NCI-H345 treated with DMSO at 0.1 percent for 48 hours (cell line): ENCODE results near the gene ADORA2B.
A peak's percentile ranks its signal among the peaks of the same experiment; 100 is the strongest.

Experiments used
- DNase-seq: peaks from one replicate; lab custom pipeline; 2025; ENCODE audit not compliant: unreplicated experiment; lab: John Stamatoyannopoulos, UW

ADORA2B gene

DNA sequence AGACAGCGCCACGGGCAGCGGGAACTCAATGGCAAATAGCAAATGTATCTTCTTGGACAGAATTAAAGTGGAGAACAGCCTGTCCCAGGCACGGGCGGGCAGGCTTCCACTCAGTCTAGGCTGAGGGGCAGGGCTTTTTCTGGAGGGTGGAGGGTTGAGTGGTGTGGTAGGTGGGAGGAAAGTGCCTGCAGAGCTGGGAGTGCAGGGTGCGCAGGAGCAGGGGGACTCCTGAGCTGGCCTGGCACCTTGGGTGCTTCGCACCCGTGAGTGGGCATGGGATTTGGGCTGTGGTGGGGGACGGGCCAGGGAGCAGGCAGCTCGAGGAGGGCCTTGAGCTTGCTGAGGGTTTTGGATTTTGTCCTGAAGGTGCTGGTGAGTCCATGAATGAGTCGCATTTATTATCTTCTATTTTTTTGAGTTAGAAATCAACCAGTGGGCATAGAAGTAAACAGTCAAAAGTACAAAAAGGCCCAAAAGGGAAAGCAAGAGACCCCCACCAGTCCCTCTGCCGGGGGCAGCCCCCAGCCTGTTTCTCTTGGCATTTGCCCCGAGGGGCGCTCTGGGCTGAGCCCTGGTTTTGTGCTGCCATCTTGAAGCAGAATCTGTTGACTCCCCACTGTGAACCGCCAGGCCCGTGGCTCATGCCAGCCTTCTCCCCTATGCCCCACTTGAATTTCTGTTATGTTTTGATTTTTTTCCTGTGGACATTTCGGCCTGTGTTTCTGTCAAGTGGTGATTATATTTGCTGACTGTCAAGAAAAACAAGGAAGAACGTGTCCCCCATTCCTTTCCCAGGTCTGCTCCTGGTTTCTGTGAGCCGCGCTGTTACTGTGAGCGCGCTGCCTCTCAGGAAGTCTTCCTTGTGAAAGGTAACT is 8.2 kb downstream of the ADORA2B start:
- DNase-seq: no peak

DNA sequence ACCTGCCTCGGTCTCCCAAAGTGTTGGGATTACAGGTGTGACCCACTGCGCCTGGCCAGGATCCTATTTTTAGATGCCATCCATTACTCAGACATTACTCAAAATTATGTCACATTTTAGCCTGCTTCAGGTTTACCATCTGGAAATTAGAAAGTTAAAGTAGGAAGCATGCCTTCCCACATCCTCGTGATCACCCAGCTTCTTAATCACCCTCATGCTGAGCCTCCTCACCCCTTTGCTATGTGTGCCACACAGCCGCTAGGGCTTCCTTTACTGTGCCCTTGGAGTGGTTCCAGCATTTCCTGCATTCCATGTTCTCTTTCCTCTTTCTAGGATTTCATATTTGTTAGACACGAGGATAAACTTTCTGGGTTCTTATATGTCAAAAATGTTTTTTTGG is 9.3 kb downstream of the ADORA2B start:
- no peak for DNase-seq

GRCh38 chr17:15955793-15956541 is 11.0 kb downstream of the ADORA2B start:
- DNase-seq: no peak

- no peak for DNase-seq
These were observed 12.3 kb downstream of the ADORA2B start for GRCh38 chr17:15957206-15957605.

- DNase-seq: no peak
These were observed 12.8 kb downstream of the ADORA2B start for GRCh38 chr17:15957608-15958307.

DNA sequence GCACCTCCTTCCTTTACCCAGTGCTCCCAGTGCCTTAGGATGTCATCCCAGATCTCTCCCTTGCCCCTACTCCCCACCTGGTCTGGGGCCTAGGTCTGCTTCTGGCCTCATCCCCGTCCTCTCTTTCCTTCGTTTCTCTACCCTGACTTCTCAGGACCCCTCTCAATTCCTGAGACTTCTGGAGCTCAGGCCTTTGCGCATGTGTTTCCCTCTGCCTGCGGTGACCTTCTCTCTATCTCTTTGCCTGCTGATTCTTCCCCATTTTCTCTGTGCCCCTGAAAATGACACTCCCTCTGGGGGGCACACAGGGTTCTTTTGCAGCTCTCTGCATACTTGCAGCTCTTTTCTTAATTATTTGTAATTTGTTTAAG is 13.5 kb downstream of the ADORA2B start:
- DNase-seq: no peak

DNA sequence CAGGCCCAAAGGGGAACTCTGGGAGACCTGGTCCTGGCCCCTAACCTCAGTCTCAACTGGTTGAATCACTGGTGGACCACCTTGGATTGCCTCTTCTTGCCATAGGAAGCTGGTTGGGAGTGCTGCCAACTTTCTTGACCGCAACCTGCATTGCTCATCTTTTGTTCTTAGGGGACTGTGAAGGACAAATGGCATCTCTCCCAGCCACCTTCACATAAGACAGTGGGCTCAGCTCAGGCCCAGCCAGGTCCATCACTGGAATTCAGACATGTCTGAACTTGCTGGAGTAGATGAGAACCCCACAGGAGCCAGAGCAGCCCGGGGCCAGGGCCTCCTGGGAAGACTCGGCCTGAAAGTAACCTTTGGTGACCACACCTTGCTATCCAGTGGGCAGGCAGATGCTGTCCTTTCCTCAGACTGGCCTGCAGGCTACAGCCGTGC is 18.8 kb downstream of the ADORA2B start:
- no peak for DNase-seq

GRCh38 chr17:15965528-15965927 is 20.6 kb downstream of the ADORA2B start:
- no peak for DNase-seq

DNA sequence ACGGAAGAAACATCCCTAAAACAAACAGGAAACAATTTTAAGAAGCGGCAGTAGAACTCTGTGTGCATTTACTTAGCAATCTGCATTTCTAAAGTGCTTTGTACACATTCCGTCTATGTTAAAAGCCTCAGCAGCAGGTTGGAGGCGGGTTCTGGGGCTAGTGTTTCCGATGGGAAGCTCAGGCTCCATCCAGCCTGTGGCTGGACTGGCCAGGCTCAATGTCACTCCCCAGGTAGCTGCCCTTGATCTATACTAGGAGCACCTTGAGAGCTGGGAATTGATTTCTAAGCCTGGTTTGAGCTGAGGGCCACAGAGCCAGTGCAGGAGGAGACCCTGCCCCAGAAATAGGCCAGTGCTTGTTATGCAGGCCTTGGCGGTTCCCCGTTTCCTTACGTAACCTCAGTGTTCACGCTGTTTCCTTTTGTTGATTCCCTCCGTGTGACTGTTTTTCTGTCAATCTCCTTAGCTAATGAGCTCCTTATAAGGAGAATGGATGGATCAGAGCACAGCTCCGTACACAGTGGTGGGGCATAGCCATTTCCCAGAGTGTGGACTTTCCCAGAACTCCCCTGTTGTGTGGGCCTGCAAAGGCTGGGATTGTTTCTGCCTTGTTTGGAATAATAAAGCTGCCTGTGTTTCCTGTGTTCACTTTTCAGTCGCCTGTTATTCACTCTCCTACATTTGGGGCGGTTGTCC is 21.4 kb downstream of the ADORA2B start:
- DNase-seq: peak; percentile 7

DNA sequence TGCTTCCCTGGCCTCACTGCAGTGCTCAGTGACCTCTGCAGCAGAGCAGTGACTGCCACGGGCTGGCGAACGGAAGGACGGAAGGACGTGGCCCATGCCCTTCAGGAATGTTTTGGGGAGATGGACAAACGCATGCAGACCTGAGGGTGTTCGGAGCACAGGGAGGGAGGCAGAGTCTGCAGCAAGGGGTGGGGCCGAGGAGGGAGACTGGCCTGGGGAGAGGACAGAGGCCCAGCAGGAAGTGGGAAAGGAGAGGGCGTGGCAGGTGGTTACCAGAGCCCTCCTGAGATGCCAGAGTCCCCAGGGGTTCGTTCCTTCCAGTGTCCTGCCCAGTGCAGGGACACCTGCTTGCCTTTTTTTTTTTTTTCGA is 21.9 kb downstream of the ADORA2B start:
- DNase-seq: no peak

- DNase-seq: no peak
These were observed 22.9 kb downstream of the ADORA2B start for GRCh38 chr17:15967706-15968399.

GRCh38 chr17:15969463-15969862 is 24.5 kb downstream of the ADORA2B start:
- DNase-seq: no peak

GRCh38 chr17:15970500-15970899 is 25.6 kb downstream of the ADORA2B start:
- no peak for DNase-seq

DNA sequence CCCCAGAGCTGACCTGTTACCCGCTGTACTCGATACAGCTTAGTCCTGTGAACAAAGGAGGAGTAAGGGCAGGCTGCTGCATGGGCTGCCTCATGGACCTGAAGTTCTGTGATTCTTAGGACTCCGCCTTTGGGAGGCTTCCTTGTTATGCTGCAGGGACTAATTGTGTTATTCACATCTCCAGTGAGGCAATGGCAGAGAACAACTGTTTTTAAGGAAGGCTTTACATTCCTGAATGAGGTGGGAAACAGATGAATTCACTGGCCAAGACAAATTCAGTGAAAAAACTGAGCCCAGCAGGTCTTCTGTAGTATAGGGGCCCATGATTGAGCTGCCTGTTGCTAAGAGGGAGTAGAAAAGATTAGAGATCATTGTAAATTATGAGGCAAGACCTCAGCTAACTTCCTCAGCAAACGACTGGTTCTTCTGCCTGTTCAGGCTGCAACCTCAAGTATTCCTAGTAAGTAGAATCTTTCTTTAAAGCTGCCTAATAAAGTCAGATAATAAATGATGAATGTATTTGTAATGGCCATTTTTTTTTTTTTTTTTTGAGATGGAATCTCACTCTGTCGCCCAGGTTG is 26.3 kb downstream of the ADORA2B start:
- no peak for DNase-seq

DNA sequence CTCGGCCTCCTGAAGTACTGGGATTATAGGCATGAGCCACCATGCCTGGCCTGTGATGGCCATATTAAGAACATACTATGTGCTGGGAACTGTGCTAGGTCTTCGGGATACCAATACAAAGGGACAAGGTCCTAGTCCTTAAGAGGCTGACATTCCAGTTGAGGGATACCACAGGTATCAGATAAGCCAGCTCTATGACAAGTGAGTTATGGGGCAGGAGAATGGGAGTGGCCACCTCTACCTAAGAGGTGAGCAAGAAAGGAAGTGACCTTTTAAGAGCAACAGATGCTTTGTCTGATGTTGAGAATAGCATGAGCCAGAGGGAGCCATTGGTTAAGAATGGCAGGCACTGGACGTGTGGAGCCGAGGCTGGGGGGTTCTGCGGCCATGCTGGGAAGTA is 27.0 kb downstream of the ADORA2B start:
- no peak for DNase-seq

DNA sequence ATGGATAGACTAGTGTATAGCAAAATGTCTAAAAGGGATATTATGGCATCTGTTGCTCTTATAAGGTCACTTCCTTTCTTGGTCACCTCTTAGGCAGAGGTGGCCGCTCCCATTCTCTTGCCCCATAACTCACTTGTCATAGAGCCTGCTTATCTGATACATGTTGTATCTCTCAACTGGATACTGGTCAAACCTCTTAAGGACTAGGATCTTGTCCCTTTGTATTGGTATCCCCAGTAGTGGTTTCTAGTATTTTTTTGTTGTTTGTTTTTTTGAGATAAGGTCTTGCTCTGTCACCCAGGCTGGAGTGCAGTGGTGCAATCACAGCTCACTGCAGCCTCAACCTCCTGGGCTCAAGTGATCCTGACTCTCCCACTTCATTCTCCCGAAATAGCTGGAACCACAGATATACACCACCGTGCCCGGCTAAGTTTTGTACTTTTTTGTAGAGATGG is 27.6 kb downstream of the ADORA2B start:
- no peak for DNase-seq

- no peak for DNase-seq
These were observed 28.1 kb downstream of the ADORA2B start for GRCh38 chr17:15973016-15973415.

DNA sequence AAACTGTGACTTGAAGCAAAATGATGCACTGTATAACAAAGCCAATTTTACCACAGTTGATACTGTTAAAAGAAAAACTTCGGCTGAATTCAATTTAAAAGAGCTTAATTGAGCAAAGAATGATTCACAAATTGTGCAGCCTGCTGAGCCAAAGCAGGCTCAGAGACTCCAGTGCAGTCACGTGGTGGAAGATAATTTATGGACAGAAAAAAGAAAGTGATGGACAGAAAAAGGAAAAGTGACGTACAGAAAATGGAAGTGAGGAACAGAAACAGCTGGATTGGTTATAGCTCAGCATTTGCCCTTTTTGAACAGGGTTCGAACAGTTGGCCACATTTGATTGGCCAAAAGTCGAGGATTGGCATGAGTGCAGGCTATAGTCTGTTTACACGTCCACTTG is 28.9 kb downstream of the ADORA2B start:
- no peak for DNase-seq

- no peak for DNase-seq
These were observed 33.0 kb downstream of the ADORA2B start for GRCh38 chr17:15977894-15978293.

DNA sequence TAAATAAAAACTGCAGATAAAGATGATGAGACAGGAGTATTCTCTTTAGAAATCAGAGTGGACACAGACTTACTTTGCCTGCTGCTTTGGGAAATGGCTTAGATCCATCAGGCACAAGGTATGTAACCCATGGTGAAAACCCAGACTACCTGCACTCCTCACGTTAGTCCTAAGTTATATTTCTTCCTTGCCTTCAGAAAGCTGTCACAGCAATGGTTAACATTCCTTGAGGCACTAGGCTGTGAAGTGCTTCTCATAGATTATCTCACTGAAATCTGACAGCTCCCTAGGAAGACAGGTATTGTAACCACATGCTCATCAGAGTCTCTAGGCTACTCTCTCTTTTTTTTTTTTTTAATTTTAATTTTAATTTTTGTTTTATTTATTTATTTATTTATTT is 33.7 kb downstream of the ADORA2B start:
- DNase-seq: no peak
